Fibroblast of lung (primary cell): Measurements from ENCODE around the gene GAK.

ENCODE experiments used
- EZH2 ChIP-seq: IDR thresholded peaks from 2 replicates; pipeline ENCODE4 v1.5.1; 2012; ENCODE audit warnings: low read length, control low read depth, mild to moderate bottlenecking; ENCODE audit errors: missing control alignments
- TF ChIP-seq, protein P1 (sequence below), 2 donors: IDR thresholded peaks in 1 of 2; conservative IDR thresholded peaks in 1 of 2; 1 replicate in 1 of 2; 2 replicates in 1 of 2; pipeline ENCODE4 v1.5.1; 2011 to 2012; ENCODE audit warnings: low read length in 2 of 2, control low read depth in 1 of 2, inconsistent platforms in 1 of 2, low read depth in 1 of 2, mild to moderate bottlenecking in 1 of 2

DNA sequence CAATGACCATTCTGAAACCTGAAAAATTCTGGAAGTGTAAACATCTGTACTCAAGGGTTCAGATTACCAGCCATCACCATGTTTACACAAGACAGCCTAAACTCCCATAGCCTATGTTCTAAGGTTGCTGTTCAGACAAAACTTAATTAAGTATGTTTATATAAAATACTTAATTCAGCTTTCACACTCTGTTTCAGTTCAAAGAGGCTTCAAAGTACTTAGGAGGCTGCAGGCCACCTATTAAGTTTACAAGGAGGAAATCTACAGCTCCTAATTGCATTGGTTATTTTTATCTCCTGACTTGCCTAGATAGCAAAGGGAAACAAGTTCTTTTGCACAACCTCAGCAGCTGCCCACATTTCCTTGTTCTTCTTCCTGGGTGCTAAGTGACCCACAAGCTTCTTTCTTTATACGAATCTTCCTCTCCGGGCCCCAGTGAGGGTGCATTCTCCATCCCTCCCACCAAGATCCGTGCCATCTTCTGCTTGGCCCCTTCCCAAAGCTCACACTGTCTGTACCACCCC is 2.0 kb downstream of the GAK start:
- TF ChIP-seq, protein P1, sequence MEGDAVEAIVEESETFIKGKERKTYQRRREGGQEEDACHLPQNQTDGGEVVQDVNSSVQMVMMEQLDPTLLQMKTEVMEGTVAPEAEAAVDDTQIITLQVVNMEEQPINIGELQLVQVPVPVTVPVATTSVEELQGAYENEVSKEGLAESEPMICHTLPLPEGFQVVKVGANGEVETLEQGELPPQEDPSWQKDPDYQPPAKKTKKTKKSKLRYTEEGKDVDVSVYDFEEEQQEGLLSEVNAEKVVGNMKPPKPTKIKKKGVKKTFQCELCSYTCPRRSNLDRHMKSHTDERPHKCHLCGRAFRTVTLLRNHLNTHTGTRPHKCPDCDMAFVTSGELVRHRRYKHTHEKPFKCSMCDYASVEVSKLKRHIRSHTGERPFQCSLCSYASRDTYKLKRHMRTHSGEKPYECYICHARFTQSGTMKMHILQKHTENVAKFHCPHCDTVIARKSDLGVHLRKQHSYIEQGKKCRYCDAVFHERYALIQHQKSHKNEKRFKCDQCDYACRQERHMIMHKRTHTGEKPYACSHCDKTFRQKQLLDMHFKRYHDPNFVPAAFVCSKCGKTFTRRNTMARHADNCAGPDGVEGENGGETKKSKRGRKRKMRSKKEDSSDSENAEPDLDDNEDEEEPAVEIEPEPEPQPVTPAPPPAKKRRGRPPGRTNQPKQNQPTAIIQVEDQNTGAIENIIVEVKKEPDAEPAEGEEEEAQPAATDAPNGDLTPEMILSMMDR (conservative IDR thresholded peaks at IDR 0.05 in 1 of 2, IDR thresholded peaks at IDR 0.05 in 1 of 2; ENCODE audit: low read depth in 1 of 2, low read length in 2 of 2), result no peak
- no peak for TF ChIP-seq EZH2
